HG03575 (cell line): ENCODE measurements around the gene CREBBP.
"Not testable (repeated sequence)": the region's sequence is repeated elsewhere in the genome, so short reads cannot be mapped to it uniquely, and the experiment has no call there.

ENCODE experiments used
- ATAC-seq: cut with Tn5 transposase; IDR thresholded peaks from one replicate; pipeline ENCODE4 v1.9.1; 2021; ENCODE audit not compliant: unreplicated experiment, insufficient number of reproducible peaks, low FRiP score; ENCODE audit errors: extremely low read depth

CREBBP gene

GRCh38 chr16:3730161-3731125 is 150.1 kb downstream of the CREBBP start:
- ATAC-seq = no peak

GRCh38 chr16:3729161-3730112 is 151.1 kb downstream of the CREBBP start:
- ATAC-seq = no peak

- no peak for ATAC-seq
Observed at GRCh38 chr16:3728424-3729160, 151.9 kb downstream of the CREBBP start.

GRCh38 chr16:3727806-3728381 is 152.6 kb downstream of the CREBBP start:
- no peak for ATAC-seq

- no peak for ATAC-seq
Observed at GRCh38 chr16:3726021-3726687, 154.4 kb downstream of the CREBBP start.

DNA sequence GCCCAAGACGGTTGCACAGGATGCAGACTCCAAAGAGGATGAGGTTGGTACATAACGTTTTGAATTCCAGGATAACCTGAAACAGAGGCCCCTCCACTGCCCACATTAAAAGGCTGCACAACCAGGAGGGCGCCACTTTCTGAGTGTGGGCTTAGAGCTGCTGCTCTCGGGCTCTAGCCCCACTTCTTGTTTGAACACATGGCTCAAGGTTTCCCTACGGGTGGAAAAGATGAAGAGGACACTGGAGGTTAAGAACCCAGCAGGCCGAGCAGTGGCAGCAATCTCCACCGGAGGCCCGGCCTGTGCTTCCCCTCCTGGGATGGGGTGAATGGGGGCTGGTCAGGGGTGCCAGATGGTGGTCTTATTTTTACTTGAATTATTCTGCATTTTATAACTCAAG is 155.2 kb downstream of the CREBBP start:
- no peak for ATAC-seq

DNA sequence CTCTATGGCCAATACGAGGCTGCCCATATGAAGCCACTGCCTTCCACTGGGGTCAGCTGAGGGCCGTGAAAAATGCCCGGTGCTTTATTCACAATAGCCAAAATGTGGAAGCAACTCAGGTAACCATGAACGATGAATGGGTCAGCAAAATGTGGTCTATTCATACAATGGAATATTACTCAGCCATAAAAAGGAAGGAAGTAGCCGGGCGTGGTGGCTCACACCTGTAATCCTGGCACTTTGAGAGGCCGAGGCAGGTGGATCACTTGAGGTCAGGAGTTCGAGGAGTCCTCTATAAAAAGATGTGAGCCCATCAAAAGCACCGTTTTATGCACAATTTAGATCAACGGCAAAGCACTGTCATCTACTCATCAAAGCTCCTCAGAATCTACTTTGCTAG is 158.0 kb downstream of the CREBBP start:
- no peak for ATAC-seq

DNA sequence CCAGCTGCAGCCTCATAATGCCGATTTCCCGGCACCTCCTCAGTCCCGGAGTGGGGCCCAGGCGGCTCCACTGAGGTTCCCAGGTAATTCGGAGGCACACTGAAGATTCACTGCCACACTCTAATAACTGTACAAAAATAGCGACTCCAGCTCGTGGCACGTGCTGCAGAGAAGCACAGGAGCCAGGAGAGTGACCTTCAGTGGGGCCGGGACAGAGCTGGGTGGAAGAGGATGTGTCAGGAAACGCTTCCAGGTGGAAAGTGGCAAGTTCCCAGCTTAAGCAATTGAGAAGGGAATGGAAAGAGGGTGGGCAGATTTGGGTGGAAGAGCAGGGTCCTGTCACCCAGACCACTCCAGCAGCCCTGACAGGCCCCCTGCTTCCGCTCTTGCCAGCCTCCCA is 160.1 kb downstream of the CREBBP start:
- no peak for ATAC-seq

- ATAC-seq = no peak
Observed at GRCh38 chr16:3718628-3719027, 161.9 kb downstream of the CREBBP start.

GRCh38 chr16:3718019-3718391 is 162.5 kb downstream of the CREBBP start:
- no peak for ATAC-seq

GRCh38 chr16:3717235-3718018 is 163.1 kb downstream of the CREBBP start, which contains the start of gene TRAP1:
Gene TRAP1, minus strand, starts transcription at chr16:3717524. Its CDS starts 16 bp downstream, at chr16:3717508.
- ATAC-seq = peak; percentile 40

- no peak for ATAC-seq
Observed at GRCh38 chr16:3716831-3717234, 163.7 kb downstream of the CREBBP start.

DNA sequence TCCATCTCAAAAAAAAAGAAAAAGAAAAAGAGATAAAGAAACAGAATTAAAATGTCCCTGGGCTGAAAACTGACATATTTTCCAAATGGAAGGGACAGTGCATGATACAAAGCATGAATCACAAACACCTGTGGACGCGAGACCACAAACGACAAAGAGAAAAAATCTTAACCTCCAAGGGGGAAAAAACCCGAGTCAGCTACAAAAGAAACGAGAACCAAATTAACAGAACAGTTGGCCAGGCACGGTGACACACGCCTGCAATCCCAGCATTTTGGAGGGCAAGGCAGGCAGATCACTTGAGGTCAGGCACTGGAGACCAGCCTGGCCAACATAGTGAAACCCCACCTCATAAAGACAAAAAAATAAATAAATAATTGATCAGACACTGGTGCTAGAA is 165.1 kb downstream of the CREBBP start:
- ATAC-seq = no peak

DNA sequence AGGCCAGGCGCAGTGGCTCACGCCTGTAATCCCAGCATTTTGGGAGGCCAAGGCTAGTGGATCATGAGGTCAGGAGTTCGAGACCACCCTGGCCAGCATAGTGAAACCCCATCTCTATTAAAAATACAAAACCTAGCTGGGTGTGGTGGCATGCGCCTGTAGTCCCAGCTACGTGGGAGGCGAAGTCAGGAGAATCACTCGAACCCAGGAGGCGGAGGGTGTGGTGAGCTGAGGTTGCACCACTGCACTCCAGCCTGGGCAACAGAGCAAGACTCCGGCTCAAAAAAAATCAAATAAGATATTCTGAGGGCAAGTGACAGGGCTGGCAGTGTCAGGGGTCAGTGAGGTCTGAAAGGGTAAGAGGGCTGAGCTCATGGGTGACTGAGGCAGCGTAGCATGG is 166.1 kb downstream of the CREBBP start:
- ATAC-seq = not testable (repeated sequence)

GRCh38 chr16:3713587-3714242 is 166.8 kb downstream of the CREBBP start:
- no peak for ATAC-seq

DNA sequence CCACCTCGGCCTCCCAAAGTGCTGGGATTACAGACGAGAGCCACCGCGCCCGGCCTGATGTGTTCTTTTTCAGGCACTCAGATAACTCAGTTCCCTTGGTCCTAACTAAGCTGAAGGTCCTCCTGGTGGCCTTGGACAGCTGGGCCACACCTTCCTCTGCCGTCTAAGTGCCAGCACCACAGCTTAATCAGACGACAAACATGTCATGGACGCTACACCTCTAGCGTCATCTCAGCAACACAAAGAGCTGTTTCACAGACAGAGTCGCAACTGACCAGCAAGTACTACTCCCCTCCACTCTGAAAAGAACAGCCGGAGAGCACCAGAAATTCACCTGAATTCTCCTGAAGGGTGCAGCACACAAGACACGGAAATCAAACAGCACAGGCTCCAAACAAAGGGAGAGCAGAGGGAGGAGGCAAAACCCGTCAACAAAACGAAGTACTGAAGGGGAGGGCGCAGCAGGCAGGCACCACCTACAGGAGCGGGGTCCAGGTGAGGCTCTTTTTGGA is 167.6 kb downstream of the CREBBP start:
- no peak for ATAC-seq
